ENCODE measurements around the gene VPS26C. TPM values are rescaled to one million over a fixed set of nuclear protein-coding genes. Genes with fewer than 3 reads are reported as not detected.
"Not testable (repeated sequence)": the region's sequence is repeated elsewhere in the genome, so short reads cannot be mapped to it uniquely, and the experiment has no call there.

VPS26C gene
- 49.2 TPM for polyA plus RNA-seq (2013)

DNA sequence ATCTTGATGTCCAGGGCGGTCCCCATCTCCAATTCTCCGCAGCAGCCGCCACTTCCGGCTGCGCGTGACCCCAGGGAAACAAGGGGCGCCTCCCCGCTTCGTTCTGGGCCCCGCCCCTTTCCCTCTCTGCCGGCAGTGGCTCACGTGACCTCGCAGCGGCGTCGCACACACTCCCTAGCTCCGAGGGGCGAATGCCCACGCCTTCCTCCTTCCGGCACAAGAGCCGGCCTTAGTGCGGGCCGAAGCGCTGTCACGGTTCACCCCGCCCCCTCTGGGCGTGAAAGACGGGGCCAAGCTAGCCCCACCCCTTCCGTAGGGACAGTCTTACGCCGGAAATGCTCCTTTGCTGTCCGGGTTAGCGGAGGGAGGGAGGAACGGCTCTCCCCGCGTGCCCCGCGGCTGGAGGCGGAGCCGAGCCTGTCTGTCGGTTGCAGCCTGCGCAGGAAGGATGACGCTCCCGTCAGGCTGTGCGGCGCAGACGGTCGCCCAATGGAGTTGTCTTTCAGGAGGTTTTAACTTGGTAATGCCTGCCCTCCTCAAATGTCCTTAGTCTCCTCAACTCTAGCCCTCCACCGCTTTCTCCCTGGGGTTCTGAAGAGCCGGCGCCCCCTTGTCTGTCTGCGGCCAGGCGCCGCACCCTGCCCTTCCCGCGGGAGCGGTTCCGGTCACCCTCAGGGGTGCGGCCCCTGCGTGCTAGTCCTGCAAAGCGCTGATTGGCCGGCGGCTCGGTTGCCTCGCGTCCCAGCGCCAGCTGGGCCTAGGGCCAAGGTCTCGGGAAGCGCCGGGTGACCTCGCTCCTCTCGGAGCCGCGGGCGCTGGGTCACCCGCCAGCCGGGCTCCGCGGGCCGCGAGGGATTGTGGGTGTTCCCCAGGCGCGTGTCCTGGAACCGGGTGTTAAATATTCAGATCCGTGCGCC lies at the start of gene VPS26C:
VPS26C (minus strand) TSS at position 66 of the 917 bp plus-strand sequence; CDS start at position 26, 40 bp downstream.
- Histone ChIP-seq H3K9me3 (ENCODE audit: control extremely low read depth in 1 of 5, control insufficient read depth in 4 of 5, insufficient read depth in 2 of 5, low read depth in 1 of 5, low read length in 4 of 5) (no peaks in the 10 kb centered on the region), H3K36me3 (ENCODE audit: control insufficient read depth in 4 of 4, insufficient read depth in 4 of 4, low read length in 3 of 4) (peaks cover 0 to 4% (median 2%) of the 10 kb centered on the region in 4 experiments), H3K4me3 (ENCODE audit: control insufficient read depth in 1 of 7, extremely low read depth in 1 of 7, insufficient read depth in 4 of 7, low read depth in 2 of 7, low read length in 6 of 7) (peak within 1 kb of the TSS; percentile 52 to 90 (median 80)), H3K27me3 (replicated peaks in 2 of 5; ENCODE audit: control insufficient read depth in 4 of 5, insufficient read depth in 5 of 5, low read length in 4 of 5) (no peaks in the 10 kb centered on the region), H3K27ac (ENCODE audit: insufficient read depth in 1 of 2, low read depth in 1 of 2, low read length in 2 of 2, poor library complexity in 1 of 2, severe bottlenecking in 2 of 2) (peak within 1 kb of the TSS; percentile 98), H3K4me1 (ENCODE audit: control extremely low read depth in 1 of 4, control insufficient read depth in 4 of 4, insufficient read depth in 4 of 4, low read length in 3 of 4) (peaks cover 14 to 37% (median 20%) of the 10 kb centered on the region in 4 experiments)
- peak; percentile 99 to 100 (median 100) for DNase-seq
- ChIA-PET POLR2A (interaction anchor here (0.6 to 2.4 kb wide), 8 partner anchors 9 to 296 kb away, joined by 3 to 23 read pairs (median 7); partner anchors contain the start of gene DYRK1A), CTCF (interaction anchor here (1.1 to 2.6 kb wide), 9 partner anchors 11 to 179 kb away, joined by 3 to 14 read pairs (median 3); partner anchors contain the start of gene DYRK1A)
- WGBS (ENCODE audit: insufficient coverage): 0% methylated on average over 55 of the region's 86 CpGs

DNA sequence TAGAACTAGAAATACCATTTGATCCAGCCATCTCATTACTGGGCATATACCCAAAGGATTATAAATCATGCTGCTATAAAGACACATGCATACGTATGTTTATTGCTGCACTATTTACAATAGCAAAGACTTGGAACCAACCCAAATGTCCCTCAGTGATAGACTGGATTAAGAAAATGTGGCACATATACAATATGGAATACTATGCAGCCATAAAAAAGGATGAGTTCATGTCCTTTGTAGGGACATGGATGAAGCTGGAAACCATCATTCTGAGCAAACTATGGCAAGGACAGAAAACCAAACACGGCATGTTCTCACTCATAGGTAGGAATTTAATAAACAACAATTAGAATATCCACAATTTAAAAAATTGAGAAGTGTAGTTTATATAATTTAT lies 48.9 kb upstream of the VPS26C start:
- H3K36me3 ChIP-seq (ENCODE audit: control insufficient read depth in 4 of 4, insufficient read depth in 4 of 4, low read length in 3 of 4); H3K27me3 ChIP-seq (replicated peaks in 2 of 5; ENCODE audit: control insufficient read depth in 4 of 5, insufficient read depth in 5 of 5, low read length in 4 of 5); DNase-seq; H3K27ac ChIP-seq (ENCODE audit: insufficient read depth in 1 of 2, low read depth in 1 of 2, low read length in 2 of 2, poor library complexity in 1 of 2, severe bottlenecking in 2 of 2); H3K4me1 ChIP-seq (ENCODE audit: control extremely low read depth in 1 of 4, control insufficient read depth in 4 of 4, insufficient read depth in 4 of 4, low read length in 3 of 4); POLR2A ChIA-PET; H3K4me3 ChIP-seq (ENCODE audit: control insufficient read depth in 1 of 7, extremely low read depth in 1 of 7, insufficient read depth in 4 of 7, low read depth in 2 of 7, low read length in 6 of 7); CTCF ChIA-PET: not testable (repeated sequence)
- peaks cover 3 to 15% (median 7%) of the 10 kb centered on the region in 5 experiments for H3K9me3 ChIP-seq (ENCODE audit: control extremely low read depth in 1 of 5, control insufficient read depth in 4 of 5, insufficient read depth in 2 of 5, low read depth in 1 of 5, low read length in 4 of 5)
- 100% methylated on average over 1 of the region's 2 CpGs for WGBS (ENCODE audit: insufficient coverage)

DNA sequence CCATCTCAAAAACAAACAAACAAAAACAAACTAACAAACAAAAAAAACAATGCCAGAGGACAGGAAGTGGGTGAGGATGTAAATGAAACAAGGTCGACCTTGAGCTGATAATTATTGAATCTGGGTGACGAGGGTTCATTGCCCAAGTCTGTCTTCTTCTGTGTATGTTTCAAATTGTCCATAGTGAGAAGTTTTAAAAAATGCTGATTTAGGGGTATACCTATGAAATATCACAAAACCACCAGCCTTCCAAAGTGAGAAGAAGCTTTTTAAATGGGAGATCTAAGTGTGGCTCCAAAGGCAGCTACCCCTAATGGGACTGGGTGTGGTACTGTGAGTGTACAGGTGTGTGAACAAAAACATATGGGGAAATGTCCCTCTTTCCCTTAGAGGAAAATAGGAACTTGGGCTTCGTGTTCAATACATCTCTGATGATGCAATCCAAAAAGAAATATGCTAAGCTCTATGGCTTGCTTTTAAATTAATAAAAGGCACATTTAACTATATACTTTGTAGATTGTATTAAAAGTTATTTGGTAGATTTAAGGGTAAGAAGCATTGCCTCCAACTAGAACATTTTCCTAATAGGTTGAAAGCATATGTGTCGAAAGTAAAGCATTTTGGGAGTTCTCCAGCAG lies 33.1 kb upstream of the VPS26C start:
- Histone ChIP-seq H3K9me3 (ENCODE audit: control extremely low read depth in 1 of 5, control insufficient read depth in 4 of 5, insufficient read depth in 2 of 5, low read depth in 1 of 5, low read length in 4 of 5) (no peaks in the 10 kb centered on the region), H3K36me3 (ENCODE audit: control insufficient read depth in 4 of 4, insufficient read depth in 4 of 4, low read length in 3 of 4) (no peaks in the 10 kb centered on the region), H3K4me1 (ENCODE audit: control extremely low read depth in 1 of 4, control insufficient read depth in 4 of 4, insufficient read depth in 4 of 4, low read length in 3 of 4) (no peaks in the 10 kb centered on the region), H3K4me3 (ENCODE audit: control insufficient read depth in 1 of 7, extremely low read depth in 1 of 7, insufficient read depth in 4 of 7, low read depth in 2 of 7, low read length in 6 of 7) (no peak overlapping the region), H3K27ac (ENCODE audit: insufficient read depth in 1 of 2, low read depth in 1 of 2, low read length in 2 of 2, poor library complexity in 1 of 2, severe bottlenecking in 2 of 2) (no peak overlapping the region), H3K27me3 (replicated peaks in 2 of 5; ENCODE audit: control insufficient read depth in 4 of 5, insufficient read depth in 5 of 5, low read length in 4 of 5) (no peaks in the 10 kb centered on the region)
- no peak for DNase-seq
- CTCF ChIA-PET: interaction anchor here (1.2 to 1.7 kb wide), 2 partner anchors 10 to 26 kb away, joined by 3 to 6 read pairs; no protein-coding TSS in a partner anchor
- POLR2A ChIA-PET: no interaction called here
- WGBS (ENCODE audit: insufficient coverage): no CpG with 5 or more reads among the region's 4 CpGs

DNA sequence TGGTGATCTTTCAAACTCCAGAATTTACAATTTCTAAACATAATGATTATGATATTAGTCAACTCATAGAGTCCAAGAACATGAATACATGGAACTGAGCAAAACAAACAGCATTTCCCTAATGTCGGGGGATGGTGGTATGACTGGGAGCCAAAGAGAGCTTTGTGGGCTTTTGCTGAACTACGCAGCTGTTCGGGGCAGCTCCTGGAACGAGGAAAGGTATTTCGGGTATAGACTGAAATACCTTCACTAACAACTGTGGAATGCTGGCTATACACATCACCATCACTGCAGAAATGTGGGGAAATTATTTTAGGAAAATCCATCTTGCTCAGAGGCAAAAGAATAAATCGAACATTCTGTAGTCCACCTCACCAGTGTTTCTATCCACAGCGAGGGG lies 30.2 kb upstream of the VPS26C start:
- DNase-seq: no peak
- Histone ChIP-seq H3K27me3 (replicated peaks in 2 of 5; ENCODE audit: control insufficient read depth in 4 of 5, insufficient read depth in 5 of 5, low read length in 4 of 5) (no peaks in the 10 kb centered on the region), H3K27ac (ENCODE audit: insufficient read depth in 1 of 2, low read depth in 1 of 2, low read length in 2 of 2, poor library complexity in 1 of 2, severe bottlenecking in 2 of 2) (no peak overlapping the region), H3K36me3 (ENCODE audit: control insufficient read depth in 4 of 4, insufficient read depth in 4 of 4, low read length in 3 of 4) (no peaks in the 10 kb centered on the region), H3K9me3 (ENCODE audit: control extremely low read depth in 1 of 5, control insufficient read depth in 4 of 5, insufficient read depth in 2 of 5, low read depth in 1 of 5, low read length in 4 of 5) (no peaks in the 10 kb centered on the region), H3K4me3 (ENCODE audit: control insufficient read depth in 1 of 7, extremely low read depth in 1 of 7, insufficient read depth in 4 of 7, low read depth in 2 of 7, low read length in 6 of 7) (no peak overlapping the region), H3K4me1 (ENCODE audit: control extremely low read depth in 1 of 4, control insufficient read depth in 4 of 4, insufficient read depth in 4 of 4, low read length in 3 of 4) (peaks cover 0 to 7% (median 1%) of the 10 kb centered on the region in 4 experiments)
- POLR2A ChIA-PET: no interaction called here
- CTCF ChIA-PET: no interaction called here
- 100% methylated on average over 3 of the region's 7 CpGs for WGBS (ENCODE audit: insufficient coverage)

DNA sequence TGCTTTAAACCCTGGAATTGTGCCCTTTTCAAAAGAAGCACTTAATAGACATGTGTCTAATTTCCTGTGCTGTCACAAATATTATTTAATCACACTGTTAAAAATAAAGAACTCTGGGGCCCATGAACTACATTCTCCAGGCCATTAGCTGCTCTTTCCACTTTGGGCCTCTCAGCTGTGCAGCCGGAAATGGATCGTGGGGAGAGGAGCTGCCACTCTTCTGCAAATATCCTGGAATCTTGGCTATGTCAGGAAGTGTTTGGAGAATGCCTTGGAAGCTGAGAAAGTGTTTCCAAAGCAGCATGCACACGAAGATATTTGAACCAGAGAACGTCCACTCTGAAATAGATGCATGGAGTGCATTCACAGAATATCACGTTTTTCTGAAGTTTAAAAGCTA lies 27.5 kb upstream of the VPS26C start:
- DNase-seq: no peak
- Histone ChIP-seq H3K27me3 (replicated peaks in 2 of 5; ENCODE audit: control insufficient read depth in 4 of 5, insufficient read depth in 5 of 5, low read length in 4 of 5) (no peaks in the 10 kb centered on the region), H3K9me3 (ENCODE audit: control extremely low read depth in 1 of 5, control insufficient read depth in 4 of 5, insufficient read depth in 2 of 5, low read depth in 1 of 5, low read length in 4 of 5) (no peaks in the 10 kb centered on the region), H3K27ac (ENCODE audit: insufficient read depth in 1 of 2, low read depth in 1 of 2, low read length in 2 of 2, poor library complexity in 1 of 2, severe bottlenecking in 2 of 2) (no peak overlapping the region), H3K36me3 (ENCODE audit: control insufficient read depth in 4 of 4, insufficient read depth in 4 of 4, low read length in 3 of 4) (no peaks in the 10 kb centered on the region), H3K4me1 (ENCODE audit: control extremely low read depth in 1 of 4, control insufficient read depth in 4 of 4, insufficient read depth in 4 of 4, low read length in 3 of 4) (peaks cover 0 to 9% (median 1%) of the 10 kb centered on the region in 4 experiments), H3K4me3 (ENCODE audit: control insufficient read depth in 1 of 7, extremely low read depth in 1 of 7, insufficient read depth in 4 of 7, low read depth in 2 of 7, low read length in 6 of 7) (no peak overlapping the region)
- CTCF ChIA-PET: interaction anchor here (0.9 kb wide), 1 partner anchor 28 kb away, joined by 3 read pairs; no protein-coding TSS in a partner anchor
- 98% methylated on average over 5 of the region's 5 CpGs for WGBS (ENCODE audit: insufficient coverage)
- POLR2A ChIA-PET: no interaction called here

DNA sequence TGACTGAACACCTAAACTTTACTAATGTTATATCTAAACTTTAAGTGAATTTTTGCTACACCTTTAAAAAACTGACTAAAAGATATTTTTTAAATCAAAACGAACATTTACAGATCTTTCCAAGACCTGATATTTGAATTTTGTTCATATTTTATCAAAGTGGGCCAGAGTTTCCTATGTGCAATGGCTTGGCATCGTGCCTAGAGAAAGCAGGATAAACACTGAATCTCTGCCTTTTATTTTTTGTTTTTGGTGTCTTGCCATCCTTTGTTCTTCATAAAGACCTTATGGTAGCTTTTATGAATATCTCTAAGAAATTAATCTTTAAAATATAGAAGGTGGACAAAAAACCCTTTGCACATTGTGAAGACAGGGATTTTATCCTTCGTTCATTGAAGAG lies 25.8 kb upstream of the VPS26C start:
- POLR2A ChIA-PET: no interaction called here
- no peaks in the 10 kb centered on the region for H3K36me3 ChIP-seq (ENCODE audit: control insufficient read depth in 4 of 4, insufficient read depth in 4 of 4, low read length in 3 of 4)
- peaks cover 0 to 9% (median 1%) of the 10 kb centered on the region in 4 experiments for H3K4me1 ChIP-seq (ENCODE audit: control extremely low read depth in 1 of 4, control insufficient read depth in 4 of 4, insufficient read depth in 4 of 4, low read length in 3 of 4)
- WGBS (ENCODE audit: insufficient coverage): 0% methylated on average over 1 of the region's 3 CpGs
- H3K27me3 ChIP-seq (replicated peaks in 2 of 5; ENCODE audit: control insufficient read depth in 4 of 5, insufficient read depth in 5 of 5, low read length in 4 of 5): no peaks in the 10 kb centered on the region
- no peak overlapping the region for H3K4me3 ChIP-seq (ENCODE audit: control insufficient read depth in 1 of 7, extremely low read depth in 1 of 7, insufficient read depth in 4 of 7, low read depth in 2 of 7, low read length in 6 of 7)
- no peak overlapping the region for H3K27ac ChIP-seq (ENCODE audit: insufficient read depth in 1 of 2, low read depth in 1 of 2, low read length in 2 of 2, poor library complexity in 1 of 2, severe bottlenecking in 2 of 2)
- no peaks in the 10 kb centered on the region for H3K9me3 ChIP-seq (ENCODE audit: control extremely low read depth in 1 of 5, control insufficient read depth in 4 of 5, insufficient read depth in 2 of 5, low read depth in 1 of 5, low read length in 4 of 5)
- DNase-seq: peak; percentile 26 to 57 (median 49)
- CTCF ChIA-PET: interaction anchor here (1.2 kb wide), 1 partner anchor 9 kb away, joined by 3 read pairs; no protein-coding TSS in a partner anchor

Data from common myeloid progenitor, CD34-positive (primary cell).